ENCODE data around the gene RTN4RL1. TPM values are rescaled to one million over a fixed set of nuclear protein-coding genes. Genes with fewer than 3 reads are reported as not detected.

RTN4RL1 gene
- total RNA-seq, 1 donor: not detected

GRCh38 chr17:1957037-1957436, 68.1 kb downstream of the RTN4RL1 start:
- H3K4me1 ChIP-seq (ENCODE audit: insufficient read depth, low read length): no peaks in the 10 kb centered on the region
- no peak overlapping the region for H3K4me3 ChIP-seq (ENCODE audit: low read length)

GRCh38 chr17:1956134-1956533, 69.0 kb downstream of the RTN4RL1 start:
- no peaks in the 10 kb centered on the region for H3K27me3 ChIP-seq (ENCODE audit: insufficient read depth, low read length)
- H3K4me3 ChIP-seq (ENCODE audit: low read length): no peak overlapping the region
- H3K4me1 ChIP-seq (ENCODE audit: insufficient read depth, low read length): no peaks in the 10 kb centered on the region
- no peaks in the 10 kb centered on the region for H3K9me3 ChIP-seq (ENCODE audit: low read depth, low read length)

More at GRCh38 chr17:1957037-1957436, 68.1 kb downstream of the RTN4RL1 start:
- H3K9me3 ChIP-seq (ENCODE audit: low read depth, low read length): no peaks in the 10 kb centered on the region
- H3K27me3 ChIP-seq (ENCODE audit: insufficient read depth, low read length): no peaks in the 10 kb centered on the region

- Histone ChIP-seq H3K27me3 (ENCODE audit: insufficient read depth, low read length) (no peaks in the 10 kb centered on the region), H3K4me1 (ENCODE audit: insufficient read depth, low read length) (no peaks in the 10 kb centered on the region), H3K9me3 (ENCODE audit: low read depth, low read length) (no peaks in the 10 kb centered on the region), H3K4me3 (ENCODE audit: low read length) (no peak overlapping the region)
Measured at GRCh38 chr17:1953831-1954230, 71.3 kb downstream of the RTN4RL1 start.

- no peaks in the 10 kb centered on the region for H3K4me1 ChIP-seq (ENCODE audit: insufficient read depth, low read length)
- H3K4me3 ChIP-seq (ENCODE audit: low read length): no peak overlapping the region
- H3K27me3 ChIP-seq (ENCODE audit: insufficient read depth, low read length): no peaks in the 10 kb centered on the region
- no peaks in the 10 kb centered on the region for H3K9me3 ChIP-seq (ENCODE audit: low read depth, low read length)
Measured at GRCh38 chr17:1951920-1952319, 73.2 kb downstream of the RTN4RL1 start.

- Histone ChIP-seq H3K27me3 (ENCODE audit: insufficient read depth, low read length) (no peaks in the 10 kb centered on the region), H3K9me3 (ENCODE audit: low read depth, low read length) (no peaks in the 10 kb centered on the region), H3K4me3 (ENCODE audit: low read length) (no peak overlapping the region), H3K4me1 (ENCODE audit: insufficient read depth, low read length) (no peaks in the 10 kb centered on the region)
Measured at GRCh38 chr17:1949754-1950153, 75.4 kb downstream of the RTN4RL1 start.

- no peaks in the 10 kb centered on the region for H3K9me3 ChIP-seq (ENCODE audit: low read depth, low read length)
- H3K4me3 ChIP-seq (ENCODE audit: low read length): no peak overlapping the region
- no peaks in the 10 kb centered on the region for H3K4me1 ChIP-seq (ENCODE audit: insufficient read depth, low read length)
- no peaks in the 10 kb centered on the region for H3K27me3 ChIP-seq (ENCODE audit: insufficient read depth, low read length)
Measured at GRCh38 chr17:1948517-1948825, 76.7 kb downstream of the RTN4RL1 start.

GRCh38 chr17:1947743-1948516, 77.2 kb downstream of the RTN4RL1 start:
- no peaks in the 10 kb centered on the region for H3K27me3 ChIP-seq (ENCODE audit: insufficient read depth, low read length)
- no peaks in the 10 kb centered on the region for H3K9me3 ChIP-seq (ENCODE audit: low read depth, low read length)
- H3K4me1 ChIP-seq (ENCODE audit: insufficient read depth, low read length): no peaks in the 10 kb centered on the region
- H3K4me3 ChIP-seq (ENCODE audit: low read length): no peak overlapping the region

GRCh38 chr17:1947229-1947742, 77.8 kb downstream of the RTN4RL1 start:
- Histone ChIP-seq H3K9me3 (ENCODE audit: low read depth, low read length) (no peaks in the 10 kb centered on the region), H3K4me1 (ENCODE audit: insufficient read depth, low read length) (no peaks in the 10 kb centered on the region), H3K27me3 (ENCODE audit: insufficient read depth, low read length) (no peaks in the 10 kb centered on the region), H3K4me3 (ENCODE audit: low read length) (no peak overlapping the region)

GRCh38 chr17:1946021-1946932, 78.9 kb downstream of the RTN4RL1 start:
- no peaks in the 10 kb centered on the region for H3K27me3 ChIP-seq (ENCODE audit: insufficient read depth, low read length)
- H3K9me3 ChIP-seq (ENCODE audit: low read depth, low read length): no peaks in the 10 kb centered on the region
- no peak overlapping the region for H3K4me3 ChIP-seq (ENCODE audit: low read length)
- H3K4me1 ChIP-seq (ENCODE audit: insufficient read depth, low read length): no peaks in the 10 kb centered on the region

- H3K27me3 ChIP-seq (ENCODE audit: insufficient read depth, low read length): no peaks in the 10 kb centered on the region
- H3K9me3 ChIP-seq (ENCODE audit: low read depth, low read length): no peaks in the 10 kb centered on the region
- no peak overlapping the region for H3K4me3 ChIP-seq (ENCODE audit: low read length)
- H3K4me1 ChIP-seq (ENCODE audit: insufficient read depth, low read length): no peaks in the 10 kb centered on the region
Measured at GRCh38 chr17:1945621-1946020, 79.5 kb downstream of the RTN4RL1 start.

- H3K27me3 ChIP-seq (ENCODE audit: insufficient read depth, low read length): no peaks in the 10 kb centered on the region
- no peak overlapping the region for H3K4me3 ChIP-seq (ENCODE audit: low read length)
- no peaks in the 10 kb centered on the region for H3K9me3 ChIP-seq (ENCODE audit: low read depth, low read length)
- no peaks in the 10 kb centered on the region for H3K4me1 ChIP-seq (ENCODE audit: insufficient read depth, low read length)
Measured at GRCh38 chr17:1943436-1943831, 81.7 kb downstream of the RTN4RL1 start.

- H3K4me1 ChIP-seq (ENCODE audit: insufficient read depth, low read length): no peaks in the 10 kb centered on the region
- no peaks in the 10 kb centered on the region for H3K9me3 ChIP-seq (ENCODE audit: low read depth, low read length)
- no peak overlapping the region for H3K4me3 ChIP-seq (ENCODE audit: low read length)
- no peaks in the 10 kb centered on the region for H3K27me3 ChIP-seq (ENCODE audit: insufficient read depth, low read length)
Measured at GRCh38 chr17:1942666-1943435, 82.3 kb downstream of the RTN4RL1 start.

- no peak overlapping the region for H3K4me3 ChIP-seq (ENCODE audit: low read length)
- H3K27me3 ChIP-seq (ENCODE audit: insufficient read depth, low read length): no peaks in the 10 kb centered on the region
- H3K4me1 ChIP-seq (ENCODE audit: insufficient read depth, low read length): no peaks in the 10 kb centered on the region
- H3K9me3 ChIP-seq (ENCODE audit: low read depth, low read length): no peaks in the 10 kb centered on the region
Measured at GRCh38 chr17:1942066-1942365, 83.1 kb downstream of the RTN4RL1 start.

- no peak overlapping the region for H3K4me3 ChIP-seq (ENCODE audit: low read length)
- no peaks in the 10 kb centered on the region for H3K4me1 ChIP-seq (ENCODE audit: insufficient read depth, low read length)
- H3K9me3 ChIP-seq (ENCODE audit: low read depth, low read length): no peaks in the 10 kb centered on the region
- no peaks in the 10 kb centered on the region for H3K27me3 ChIP-seq (ENCODE audit: insufficient read depth, low read length)
Measured at GRCh38 chr17:1941272-1942065, 83.7 kb downstream of the RTN4RL1 start.

Measured in mononuclear cell (primary cell).